ENCODE results near the gene UBL4B. TPM values are rescaled to one million over a fixed set of nuclear protein-coding genes. Genes with fewer than 3 reads are reported as not detected.

UBL4B gene
- polyA plus RNA-seq, 3 donors: not detected

- DNase-seq (ENCODE audit: extremely low read depth in 1 of 11, low read depth in 9 of 11, low spot score in 4 of 11): no peak
Measured at GRCh38 chr1:110083061-110083865, 29.0 kb upstream of the UBL4B start.

- DNase-seq (ENCODE audit: extremely low read depth in 1 of 11, low read depth in 9 of 11, low spot score in 4 of 11): no peak
Measured at GRCh38 chr1:110083866-110084226, 28.4 kb upstream of the UBL4B start.

- no peak for DNase-seq (ENCODE audit: extremely low read depth in 1 of 11, low read depth in 9 of 11, low spot score in 4 of 11)
Measured at GRCh38 chr1:110084227-110085078, 27.8 kb upstream of the UBL4B start.

- DNase-seq (ENCODE audit: extremely low read depth in 1 of 11, low read depth in 9 of 11, low spot score in 4 of 11): no peak
Measured at GRCh38 chr1:110085671-110086070, 26.6 kb upstream of the UBL4B start.

- DNase-seq (ENCODE audit: extremely low read depth in 1 of 11, low read depth in 9 of 11, low spot score in 4 of 11): no peak
Measured at GRCh38 chr1:110086961-110087360, 25.3 kb upstream of the UBL4B start.

- peak in 1 of 11 donors; percentile 43 for DNase-seq (ENCODE audit: extremely low read depth in 1 of 11, low read depth in 9 of 11, low spot score in 4 of 11)
Measured at GRCh38 chr1:110087812-110088738, 24.2 kb upstream of the UBL4B start.

- DNase-seq (ENCODE audit: extremely low read depth in 1 of 11, low read depth in 9 of 11, low spot score in 4 of 11): no peak
Measured at GRCh38 chr1:110088739-110089316, 23.4 kb upstream of the UBL4B start.

- no peak for DNase-seq (ENCODE audit: extremely low read depth in 1 of 11, low read depth in 9 of 11, low spot score in 4 of 11)
Measured at GRCh38 chr1:110089561-110090275, 22.5 kb upstream of the UBL4B start.

GRCh38 chr1:110091381-110091780 lies 20.9 kb upstream of the UBL4B start:
- DNase-seq (ENCODE audit: extremely low read depth in 1 of 11, low read depth in 9 of 11, low spot score in 4 of 11): no peak

GRCh38 chr1:110091791-110092190 lies 20.5 kb upstream of the UBL4B start:
- no peak for DNase-seq (ENCODE audit: extremely low read depth in 1 of 11, low read depth in 9 of 11, low spot score in 4 of 11)

GRCh38 chr1:110092991-110093390 lies 19.3 kb upstream of the UBL4B start:
- no peak for DNase-seq (ENCODE audit: extremely low read depth in 1 of 11, low read depth in 9 of 11, low spot score in 4 of 11)

- no peak for DNase-seq (ENCODE audit: extremely low read depth in 1 of 11, low read depth in 9 of 11, low spot score in 4 of 11)
Measured at GRCh38 chr1:110094931-110095654, 17.1 kb upstream of the UBL4B start.

GRCh38 chr1:110097507-110098221 lies 14.6 kb upstream of the UBL4B start:
- no peak for DNase-seq (ENCODE audit: extremely low read depth in 1 of 11, low read depth in 9 of 11, low spot score in 4 of 11)

- DNase-seq (ENCODE audit: extremely low read depth in 1 of 11, low read depth in 9 of 11, low spot score in 4 of 11): no peak
Measured at GRCh38 chr1:110098222-110099026, 13.8 kb upstream of the UBL4B start.

GRCh38 chr1:110100335-110100734 lies 11.9 kb upstream of the UBL4B start:
- DNase-seq (ENCODE audit: extremely low read depth in 1 of 11, low read depth in 9 of 11, low spot score in 4 of 11): no peak

- DNase-seq (ENCODE audit: extremely low read depth in 1 of 11, low read depth in 9 of 11, low spot score in 4 of 11): no peak
Measured at GRCh38 chr1:110102081-110102480, 10.2 kb upstream of the UBL4B start.
